ENCODE data around the gene CRLF1.

The CRLF1 gene

GRCh38 chr19:18606281-18607225, at the start of gene CRLF1:
TSS of gene CRLF1 (minus strand) at chr19:18606799. CDS start at chr19:18606656, 143 bp downstream.
- TF ChIP-seq CTCF (IDR thresholded peaks at IDR 0.05): no peak
- H3K27ac ChIP-seq: peak within 1 kb of the TSS in 1 of 2 donors; percentile 76
- peak within 1 kb of the TSS; percentile 71 for H3K4me3 ChIP-seq
- DNase-seq (ENCODE audit: low spot score): no peak

GRCh38 chr19:18655173-18655844, 48.7 kb upstream of the CRLF1 start:
- peak overlapping the region; percentile 98 for H3K27ac ChIP-seq
- TF ChIP-seq CTCF (IDR thresholded peaks at IDR 0.05): no peak
- DNase-seq (ENCODE audit: low spot score): peak; percentile 73
- H3K4me3 ChIP-seq: no peak overlapping the region

- no peak for DNase-seq (ENCODE audit: low spot score)
- TF ChIP-seq CTCF (IDR thresholded peaks at IDR 0.05): no peak
- peak overlapping the region in 1 of 2 donors; percentile 47 for H3K27ac ChIP-seq
- no peak overlapping the region for H3K4me3 ChIP-seq
Measured at GRCh38 chr19:18654469-18654868, 47.9 kb upstream of the CRLF1 start.

GRCh38 chr19:18653853-18654252, 47.3 kb upstream of the CRLF1 start:
- H3K4me3 ChIP-seq: no peak overlapping the region
- no peak for TF ChIP-seq CTCF (IDR thresholded peaks at IDR 0.05)
- peak overlapping the region in 1 of 2 donors; percentile 47 for H3K27ac ChIP-seq
- DNase-seq (ENCODE audit: low spot score): no peak

GRCh38 chr19:18651733-18652132, 45.1 kb upstream of the CRLF1 start:
- Histone ChIP-seq H3K27ac (peak overlapping the region; percentile 96 to 98), H3K4me3 (no peak overlapping the region)
- DNase-seq (ENCODE audit: low spot score): peak; percentile 72
- TF ChIP-seq CTCF (IDR thresholded peaks at IDR 0.05): no peak

- no peak for TF ChIP-seq CTCF (IDR thresholded peaks at IDR 0.05)
- peak overlapping the region; percentile 59 for H3K4me3 ChIP-seq
- peak overlapping the region; percentile 96 to 98 for H3K27ac ChIP-seq
- no peak for DNase-seq (ENCODE audit: low spot score)
Measured at GRCh38 chr19:18651300-18651699, 44.7 kb upstream of the CRLF1 start.

Measured in coronary artery (tissue), 2 donors.